Muscle layer of duodenum (tissue), 2 donors: ENCODE data around the gene PRDM7.
A peak's percentile ranks its signal among the peaks of the same experiment; 100 is the strongest.
"Not testable (repeated sequence)": the region's sequence is repeated elsewhere in the genome, so short reads cannot be mapped to it uniquely, and the experiment has no call there.

Experiments used
- H3K27ac ChIP-seq: one replicate; pipeline ENCODE4 v1.7.0; 2013; ENCODE audit warnings: mild to moderate bottlenecking, low read length
- H3K27me3 ChIP-seq: one replicate; pipeline ENCODE4 v1.7.0; 2013; ENCODE audit warnings: low read depth, mild to moderate bottlenecking, control low read depth, low read length
- H3K36me3 ChIP-seq, 2 donors: one replicate each; pipeline ENCODE4 v1.7.0; 2013; ENCODE audit warnings: low read length in 2 of 2, control low read depth in 1 of 2, mild to moderate bottlenecking in 1 of 2; ENCODE audit not compliant: insufficient read depth in 2 of 2, control insufficient read depth in 1 of 2
- H3K4me1 ChIP-seq, 2 donors: one replicate each; pipeline ENCODE4 v1.7.0; 2013; ENCODE audit warnings: low read length in 2 of 2, mild to moderate bottlenecking in 2 of 2, control low read depth in 1 of 2, moderate library complexity in 1 of 2; ENCODE audit not compliant: insufficient read depth in 2 of 2, control insufficient read depth in 1 of 2
- H3K4me3 ChIP-seq, 2 donors: one replicate each; pipeline ENCODE4 v1.7.0; 2013; ENCODE audit warnings: low read length in 2 of 2, low read depth in 1 of 2, mild to moderate bottlenecking in 1 of 2
- H3K9me3 ChIP-seq, 2 donors: one replicate each; pipeline ENCODE4 v1.7.0; 2013; ENCODE audit warnings: low read length in 2 of 2, control low read depth in 1 of 2, mild to moderate bottlenecking in 1 of 2; ENCODE audit not compliant: control insufficient read depth in 1 of 2
- donor health status: healthy.

Gene PRDM7

GRCh38 chr16:90061437-90061836, 15.7 kb downstream of the PRDM7 start:
- Histone ChIP-seq H3K4me3 (no peak overlapping the region), H3K27ac (no peak overlapping the region), H3K36me3 (no peaks in the 10 kb centered on the region), H3K27me3 (no peaks in the 10 kb centered on the region), H3K9me3 (no peaks in the 10 kb centered on the region), H3K4me1 (no peaks in the 10 kb centered on the region)

- Histone ChIP-seq H3K4me3 (no peak overlapping the region), H3K27ac (no peak overlapping the region), H3K4me1 (no peaks in the 10 kb centered on the region), H3K27me3 (no peaks in the 10 kb centered on the region), H3K9me3 (peaks cover 0 to 9% of the 10 kb centered on the region in 2 donors), H3K36me3 (no peaks in the 10 kb centered on the region)
Observed at GRCh38 chr16:90057738-90058173, 19.4 kb downstream of the PRDM7 start.

GRCh38 chr16:90056521-90056920, 20.6 kb downstream of the PRDM7 start:
- H3K36me3 ChIP-seq, H3K27ac ChIP-seq, H3K4me1 ChIP-seq, H3K27me3 ChIP-seq, H3K9me3 ChIP-seq, H3K4me3 ChIP-seq: not testable (repeated sequence)

GRCh38 chr16:90055371-90055770, 21.8 kb downstream of the PRDM7 start:
- Histone ChIP-seq H3K4me3 (no peak overlapping the region), H3K36me3 (no peaks in the 10 kb centered on the region), H3K27ac (no peak overlapping the region), H3K9me3 (peaks cover 0 to 9% of the 10 kb centered on the region in 2 donors), H3K27me3 (no peaks in the 10 kb centered on the region), H3K4me1 (no peaks in the 10 kb centered on the region)

GRCh38 chr16:90054554-90054953, 22.6 kb downstream of the PRDM7 start:
- Histone ChIP-seq H3K4me1 (no peaks in the 10 kb centered on the region), H3K27ac (no peak overlapping the region), H3K9me3 (peaks cover 0 to 9% of the 10 kb centered on the region in 2 donors), H3K36me3 (no peaks in the 10 kb centered on the region), H3K4me3 (peak overlapping the region in 1 of 2 donors; percentile 9), H3K27me3 (no peaks in the 10 kb centered on the region)

GRCh38 chr16:90053902-90054500, 23.1 kb downstream of the PRDM7 start:
- no peaks in the 10 kb centered on the region for H3K27me3 ChIP-seq
- H3K27ac ChIP-seq = no peak overlapping the region
- H3K36me3 ChIP-seq = no peaks in the 10 kb centered on the region
- H3K9me3 ChIP-seq = peaks cover 0 to 9% of the 10 kb centered on the region in 2 donors
- H3K4me3 ChIP-seq = no peak overlapping the region
- no peaks in the 10 kb centered on the region for H3K4me1 ChIP-seq

- H3K4me1 ChIP-seq = peaks cover 0 to 17% of the 10 kb centered on the region in 2 donors
- H3K36me3 ChIP-seq = no peaks in the 10 kb centered on the region
- H3K27me3 ChIP-seq = no peaks in the 10 kb centered on the region
- H3K4me3 ChIP-seq = no peak overlapping the region
- peaks cover 0 to 9% of the 10 kb centered on the region in 2 donors for H3K9me3 ChIP-seq
- no peak overlapping the region for H3K27ac ChIP-seq
Observed at GRCh38 chr16:90050969-90051368, 26.2 kb downstream of the PRDM7 start.

- Histone ChIP-seq H3K27ac (no peak overlapping the region), H3K36me3 (peaks cover 0 to 4% of the 10 kb centered on the region in 2 donors), H3K4me3 (no peak overlapping the region), H3K27me3 (no peaks in the 10 kb centered on the region), H3K9me3 (no peaks in the 10 kb centered on the region), H3K4me1 (peaks cover 0 to 17% of the 10 kb centered on the region in 2 donors)
Observed at GRCh38 chr16:90048737-90049330, 28.3 kb downstream of the PRDM7 start.

- no peaks in the 10 kb centered on the region for H3K27me3 ChIP-seq
- peaks cover 0 to 17% of the 10 kb centered on the region in 2 donors for H3K4me1 ChIP-seq
- no peak overlapping the region for H3K4me3 ChIP-seq
- peaks cover 0 to 9% of the 10 kb centered on the region in 2 donors for H3K36me3 ChIP-seq
- no peak overlapping the region for H3K27ac ChIP-seq
- no peaks in the 10 kb centered on the region for H3K9me3 ChIP-seq
Observed at GRCh38 chr16:90048347-90048722, 28.8 kb downstream of the PRDM7 start.

- H3K27me3 ChIP-seq = no peaks in the 10 kb centered on the region
- peaks cover 0 to 17% of the 10 kb centered on the region in 2 donors for H3K4me1 ChIP-seq
- H3K4me3 ChIP-seq = peak overlapping the region in 1 of 2 donors; percentile 64
- no peak overlapping the region for H3K27ac ChIP-seq
- no peaks in the 10 kb centered on the region for H3K9me3 ChIP-seq
- H3K36me3 ChIP-seq = peaks cover 0 to 14% of the 10 kb centered on the region in 2 donors
Observed at GRCh38 chr16:90047714-90048346, 29.3 kb downstream of the PRDM7 start.

- H3K4me3 ChIP-seq = peak overlapping the region; percentile 44 to 64
- H3K4me1 ChIP-seq = peaks cover 0 to 17% of the 10 kb centered on the region in 2 donors
- H3K9me3 ChIP-seq = no peaks in the 10 kb centered on the region
- H3K36me3 ChIP-seq = peaks cover 0 to 21% of the 10 kb centered on the region in 2 donors
- H3K27me3 ChIP-seq = no peaks in the 10 kb centered on the region
- H3K27ac ChIP-seq = no peak overlapping the region
Observed at GRCh38 chr16:90046971-90047713, 30.0 kb downstream of the PRDM7 start.
